Activated T-helper 17 cell treated with anti-CD3 and anti-CD28 coated beads, Interleukin-2, amount 50 U/mL, for 72 hours (primary cell): Measurements from ENCODE around the gene PRKCB. TPM values are rescaled to one million over a fixed set of nuclear protein-coding genes. Genes with fewer than 3 reads are reported as not detected.
"Not testable (repeated sequence)": the region's sequence is repeated elsewhere in the genome, so short reads cannot be mapped to it uniquely, and the experiment has no call there.

ENCODE experiments used
- ATAC-seq: fragments of 150-1000 bp; cut with Tn5 transposase; replicated peaks from 2 replicates; pipeline ENCODE4 v1.10.0; 2021; ENCODE audit warnings: mild to moderate bottlenecking, moderate library complexity
- H3K27ac Mint-ChIP-seq: one replicate; pipeline ENCODE4 v1.8.0; 2022; ENCODE audit warnings: mixed read lengths
- H3K27me3 Mint-ChIP-seq: one replicate; pipeline ENCODE4 v1.8.0; 2022; ENCODE audit warnings: mixed read lengths
- H3K36me3 Mint-ChIP-seq: one replicate; pipeline ENCODE4 v1.8.0; 2022; ENCODE audit warnings: low read depth, mild to moderate bottlenecking, mixed read lengths
- H3K4me1 Mint-ChIP-seq: one replicate; pipeline ENCODE4 v1.8.0; 2022; ENCODE audit warnings: mixed read lengths
- H3K4me3 Mint-ChIP-seq: one replicate; pipeline ENCODE4 v1.8.0; 2022; ENCODE audit warnings: mild to moderate bottlenecking, mixed read lengths
- H3K9me3 Mint-ChIP-seq: one replicate; pipeline ENCODE4 v1.8.0; 2022; ENCODE audit warnings: mixed read lengths
- total RNA-seq, 2 donors: library from RNA; stranded (reverse); gene quantifications; one replicate each; pipeline ENCODE4 v1.2.3, GENCODE V29; 2022

The PRKCB gene
- total RNA-seq, 2 donors from 2014 or later: 76.0 to 87.7 TPM

- H3K27me3 Mint-ChIP-seq: no peaks in the 10 kb centered on the region
- no peak for ATAC-seq
- peaks cover 39% of the 10 kb centered on the region for H3K36me3 Mint-ChIP-seq
- peak overlapping the region; percentile 89 for H3K27ac Mint-ChIP-seq
- H3K4me1 Mint-ChIP-seq: peaks cover 44% of the 10 kb centered on the region
- H3K9me3 Mint-ChIP-seq: no peaks in the 10 kb centered on the region
- peak overlapping the region; percentile 60 for H3K4me3 Mint-ChIP-seq
These were observed 84.7 kb downstream of the PRKCB start for GRCh38 chr16:23920446-23920845.

GRCh38 chr16:23920899-23921298 is 85.1 kb downstream of the PRKCB start:
- H3K4me3 Mint-ChIP-seq: peak overlapping the region; percentile 60
- peak overlapping the region; percentile 89 for H3K27ac Mint-ChIP-seq
- no peaks in the 10 kb centered on the region for H3K9me3 Mint-ChIP-seq
- H3K4me1 Mint-ChIP-seq: peaks cover 44% of the 10 kb centered on the region
- peaks cover 43% of the 10 kb centered on the region for H3K36me3 Mint-ChIP-seq
- peak; percentile 46 for ATAC-seq
- no peaks in the 10 kb centered on the region for H3K27me3 Mint-ChIP-seq

GRCh38 chr16:23922406-23922805 is 86.6 kb downstream of the PRKCB start:
- H3K4me3 Mint-ChIP-seq: peak overlapping the region; percentile 60
- H3K4me1 Mint-ChIP-seq: peaks cover 44% of the 10 kb centered on the region
- H3K36me3 Mint-ChIP-seq: peaks cover 36% of the 10 kb centered on the region
- peak overlapping the region; percentile 89 for H3K27ac Mint-ChIP-seq
- peak; percentile 68 for ATAC-seq
- H3K9me3 Mint-ChIP-seq: no peaks in the 10 kb centered on the region
- no peaks in the 10 kb centered on the region for H3K27me3 Mint-ChIP-seq

GRCh38 chr16:23924128-23924527 is 88.3 kb downstream of the PRKCB start:
- Mint-ChIP-seq H3K27me3 (no peaks in the 10 kb centered on the region), H3K4me1 (peaks cover 44% of the 10 kb centered on the region), H3K4me3 (peak overlapping the region; percentile 60), H3K9me3 (no peaks in the 10 kb centered on the region), H3K27ac (peak overlapping the region; percentile 89), H3K36me3 (peaks cover 28% of the 10 kb centered on the region)
- peak; percentile 71 for ATAC-seq

GRCh38 chr16:23927796-23928195 is 92.0 kb downstream of the PRKCB start:
- Mint-ChIP-seq H3K36me3 (peaks cover 5% of the 10 kb centered on the region), H3K4me3 (no peak overlapping the region), H3K4me1 (peaks cover 31% of the 10 kb centered on the region), H3K9me3 (no peaks in the 10 kb centered on the region), H3K27me3 (no peaks in the 10 kb centered on the region), H3K27ac (peak overlapping the region; percentile 52)
- no peak for ATAC-seq

- H3K27ac Mint-ChIP-seq: peak overlapping the region; percentile 45
- ATAC-seq: no peak
- no peak overlapping the region for H3K4me3 Mint-ChIP-seq
- H3K27me3 Mint-ChIP-seq: no peaks in the 10 kb centered on the region
- peaks cover 33% of the 10 kb centered on the region for H3K4me1 Mint-ChIP-seq
- peaks cover 8% of the 10 kb centered on the region for H3K9me3 Mint-ChIP-seq
- H3K36me3 Mint-ChIP-seq: peaks cover 5% of the 10 kb centered on the region
These were observed 93.5 kb downstream of the PRKCB start for GRCh38 chr16:23929237-23929636.

GRCh38 chr16:23929856-23930255 is 94.1 kb downstream of the PRKCB start:
- Mint-ChIP-seq H3K27me3 (no peaks in the 10 kb centered on the region), H3K4me1 (peaks cover 37% of the 10 kb centered on the region), H3K4me3 (no peak overlapping the region), H3K9me3 (peaks cover 8% of the 10 kb centered on the region), H3K36me3 (peaks cover 5% of the 10 kb centered on the region), H3K27ac (peak overlapping the region; percentile 45)
- ATAC-seq: no peak

- H3K27ac Mint-ChIP-seq: no peak overlapping the region
- peaks cover 8% of the 10 kb centered on the region for H3K9me3 Mint-ChIP-seq
- H3K27me3 Mint-ChIP-seq: no peaks in the 10 kb centered on the region
- peaks cover 2% of the 10 kb centered on the region for H3K36me3 Mint-ChIP-seq
- no peak for ATAC-seq
- peaks cover 42% of the 10 kb centered on the region for H3K4me1 Mint-ChIP-seq
- no peak overlapping the region for H3K4me3 Mint-ChIP-seq
These were observed 95.0 kb downstream of the PRKCB start for GRCh38 chr16:23930791-23931190.

GRCh38 chr16:23931199-23931598 is 95.4 kb downstream of the PRKCB start:
- no peak for ATAC-seq
- Mint-ChIP-seq H3K4me1 (peaks cover 46% of the 10 kb centered on the region), H3K36me3 (no peaks in the 10 kb centered on the region)

GRCh38 chr16:23933650-23934049 is 97.9 kb downstream of the PRKCB start:
- H3K27me3 Mint-ChIP-seq, ATAC-seq, H3K36me3 Mint-ChIP-seq, H3K4me3 Mint-ChIP-seq, H3K27ac Mint-ChIP-seq, H3K9me3 Mint-ChIP-seq: not testable (repeated sequence)
- H3K4me1 Mint-ChIP-seq: peaks cover 36% of the 10 kb centered on the region

More at GRCh38 chr16:23931199-23931598, 95.4 kb downstream of the PRKCB start:
- peaks cover 8% of the 10 kb centered on the region for H3K9me3 Mint-ChIP-seq
- no peak overlapping the region for H3K27ac Mint-ChIP-seq
- H3K27me3 Mint-ChIP-seq: no peaks in the 10 kb centered on the region
- no peak overlapping the region for H3K4me3 Mint-ChIP-seq

GRCh38 chr16:23934610-23935236 is 98.9 kb downstream of the PRKCB start:
- peaks cover 27% of the 10 kb centered on the region for H3K4me1 Mint-ChIP-seq
- H3K9me3 Mint-ChIP-seq: peaks cover 8% of the 10 kb centered on the region
- H3K27me3 Mint-ChIP-seq: no peaks in the 10 kb centered on the region
- no peak overlapping the region for H3K27ac Mint-ChIP-seq
- H3K36me3 Mint-ChIP-seq: no peaks in the 10 kb centered on the region
- H3K4me3 Mint-ChIP-seq: peak overlapping the region; percentile 22
- peak; percentile 60 for ATAC-seq

- ATAC-seq: no peak
- no peak overlapping the region for H3K27ac Mint-ChIP-seq
- no peak overlapping the region for H3K4me3 Mint-ChIP-seq
- no peaks in the 10 kb centered on the region for H3K27me3 Mint-ChIP-seq
- H3K9me3 Mint-ChIP-seq: no peaks in the 10 kb centered on the region
- H3K4me1 Mint-ChIP-seq: peaks cover 15% of the 10 kb centered on the region
- H3K36me3 Mint-ChIP-seq: no peaks in the 10 kb centered on the region
These were observed 104.3 kb downstream of the PRKCB start for GRCh38 chr16:23940111-23940510.

GRCh38 chr16:23941025-23941424 is 105.2 kb downstream of the PRKCB start:
- Mint-ChIP-seq H3K9me3 (no peaks in the 10 kb centered on the region), H3K4me3 (no peak overlapping the region), H3K4me1 (peaks cover 19% of the 10 kb centered on the region), H3K27me3 (no peaks in the 10 kb centered on the region), H3K36me3 (no peaks in the 10 kb centered on the region), H3K27ac (peak overlapping the region; percentile 37)
- no peak for ATAC-seq

- Mint-ChIP-seq H3K4me1 (peaks cover 18% of the 10 kb centered on the region), H3K27me3 (no peaks in the 10 kb centered on the region), H3K27ac (no peak overlapping the region), H3K4me3 (no peak overlapping the region), H3K9me3 (no peaks in the 10 kb centered on the region), H3K36me3 (no peaks in the 10 kb centered on the region)
- ATAC-seq: no peak
These were observed 106.3 kb downstream of the PRKCB start for GRCh38 chr16:23941963-23942564.

- Mint-ChIP-seq H3K4me1 (peaks cover 29% of the 10 kb centered on the region), H3K9me3 (no peaks in the 10 kb centered on the region)
These were observed 107.8 kb downstream of the PRKCB start for GRCh38 chr16:23943604-23944003.

More at GRCh38 chr16:23943604-23944003, 107.8 kb downstream of the PRKCB start:
- ATAC-seq: peak; percentile 62
- Mint-ChIP-seq H3K4me3 (no peak overlapping the region), H3K36me3 (no peaks in the 10 kb centered on the region), H3K27me3 (no peaks in the 10 kb centered on the region), H3K27ac (no peak overlapping the region)
